ENCODE results near the gene HEATR5B.
"Not testable (repeated sequence)": the region's sequence is repeated elsewhere in the genome, so short reads cannot be mapped to it uniquely, and the experiment has no call there.

The HEATR5B gene

DNA sequence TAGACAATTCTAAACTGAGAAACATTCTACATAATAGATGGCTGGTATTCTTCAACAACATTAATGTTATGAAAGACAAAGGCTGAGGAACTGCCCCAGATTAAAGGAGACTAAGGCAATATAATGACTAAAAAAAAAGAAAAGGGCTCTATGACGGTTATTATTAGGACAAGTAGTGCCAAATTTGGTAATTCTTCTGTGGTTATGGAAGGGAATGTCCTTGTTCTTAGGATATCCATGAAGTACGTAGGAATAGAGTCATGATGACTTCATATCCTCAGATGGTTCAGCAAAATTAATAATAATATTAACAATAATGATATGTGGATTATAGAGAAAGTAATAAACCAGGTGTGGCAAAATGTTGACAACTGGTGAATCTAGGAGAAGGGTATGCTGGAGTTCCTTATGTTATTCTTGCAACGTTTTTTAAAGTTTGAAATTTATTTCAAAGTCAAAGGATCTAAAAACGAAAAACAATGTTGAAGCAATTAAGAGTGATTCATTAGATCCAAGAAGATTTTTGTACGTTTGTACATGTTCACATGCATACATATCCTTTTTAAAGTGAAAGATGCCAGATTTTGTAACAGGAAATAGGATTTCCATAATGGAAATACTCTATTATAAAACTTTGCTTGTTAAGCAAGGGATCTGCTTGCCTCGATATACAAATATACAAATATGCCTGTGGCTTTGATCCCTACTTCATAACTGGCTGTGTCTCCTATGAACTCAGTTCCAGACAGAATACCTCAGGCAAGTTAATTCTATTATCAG is 90.1 kb downstream of the HEATR5B start:
- peak; percentile 1 for DNase-seq (ENCODE audit: low read depth)
- TF ChIP-seq, protein P1, sequence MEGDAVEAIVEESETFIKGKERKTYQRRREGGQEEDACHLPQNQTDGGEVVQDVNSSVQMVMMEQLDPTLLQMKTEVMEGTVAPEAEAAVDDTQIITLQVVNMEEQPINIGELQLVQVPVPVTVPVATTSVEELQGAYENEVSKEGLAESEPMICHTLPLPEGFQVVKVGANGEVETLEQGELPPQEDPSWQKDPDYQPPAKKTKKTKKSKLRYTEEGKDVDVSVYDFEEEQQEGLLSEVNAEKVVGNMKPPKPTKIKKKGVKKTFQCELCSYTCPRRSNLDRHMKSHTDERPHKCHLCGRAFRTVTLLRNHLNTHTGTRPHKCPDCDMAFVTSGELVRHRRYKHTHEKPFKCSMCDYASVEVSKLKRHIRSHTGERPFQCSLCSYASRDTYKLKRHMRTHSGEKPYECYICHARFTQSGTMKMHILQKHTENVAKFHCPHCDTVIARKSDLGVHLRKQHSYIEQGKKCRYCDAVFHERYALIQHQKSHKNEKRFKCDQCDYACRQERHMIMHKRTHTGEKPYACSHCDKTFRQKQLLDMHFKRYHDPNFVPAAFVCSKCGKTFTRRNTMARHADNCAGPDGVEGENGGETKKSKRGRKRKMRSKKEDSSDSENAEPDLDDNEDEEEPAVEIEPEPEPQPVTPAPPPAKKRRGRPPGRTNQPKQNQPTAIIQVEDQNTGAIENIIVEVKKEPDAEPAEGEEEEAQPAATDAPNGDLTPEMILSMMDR (conservative IDR thresholded peaks at IDR 0.05; ENCODE audit: low read length): no peak
- no peak overlapping the region for H3K4me3 ChIP-seq (ENCODE audit: low read length)

- no peak for DNase-seq (ENCODE audit: low read depth)
Observed at GRCh38 chr2:36988008-36988407, 96.2 kb downstream of the HEATR5B start.

DNA sequence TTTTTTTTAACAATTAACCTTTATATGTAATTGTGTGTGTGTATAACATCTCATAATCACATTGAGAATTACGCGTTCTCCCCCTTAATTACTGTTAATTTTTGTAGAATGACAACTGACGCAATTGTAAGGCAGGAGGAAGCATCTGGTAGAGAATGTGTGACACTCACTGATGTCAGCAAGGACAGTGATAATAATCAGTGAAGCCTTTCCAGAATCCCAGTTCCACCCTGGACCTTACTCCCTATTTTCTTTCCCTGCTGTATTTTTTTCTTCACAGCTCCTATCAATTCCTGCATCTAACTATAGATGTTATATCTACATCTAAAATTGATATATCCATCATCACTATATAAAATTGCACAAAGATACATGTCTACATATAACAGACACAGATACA is 101.7 kb downstream of the HEATR5B start:
- TF ChIP-seq, protein P1 (conservative IDR thresholded peaks at IDR 0.05; ENCODE audit: low read length): no peak
- H3K4me3 ChIP-seq (ENCODE audit: low read length): no peak overlapping the region
- DNase-seq (ENCODE audit: low read depth): no peak

More at GRCh38 chr2:36988008-36988407, 96.2 kb downstream of the HEATR5B start:
- TF ChIP-seq, protein P1 (conservative IDR thresholded peaks at IDR 0.05; ENCODE audit: low read length): no peak
- no peak overlapping the region for H3K4me3 ChIP-seq (ENCODE audit: low read length)

- H3K4me3 ChIP-seq (ENCODE audit: low read length): no peak overlapping the region
- TF ChIP-seq, protein P1 (conservative IDR thresholded peaks at IDR 0.05; ENCODE audit: low read length): no peak
- no peak for DNase-seq (ENCODE audit: low read depth)
Observed at GRCh38 chr2:36981911-36982310, 102.3 kb downstream of the HEATR5B start.

DNA sequence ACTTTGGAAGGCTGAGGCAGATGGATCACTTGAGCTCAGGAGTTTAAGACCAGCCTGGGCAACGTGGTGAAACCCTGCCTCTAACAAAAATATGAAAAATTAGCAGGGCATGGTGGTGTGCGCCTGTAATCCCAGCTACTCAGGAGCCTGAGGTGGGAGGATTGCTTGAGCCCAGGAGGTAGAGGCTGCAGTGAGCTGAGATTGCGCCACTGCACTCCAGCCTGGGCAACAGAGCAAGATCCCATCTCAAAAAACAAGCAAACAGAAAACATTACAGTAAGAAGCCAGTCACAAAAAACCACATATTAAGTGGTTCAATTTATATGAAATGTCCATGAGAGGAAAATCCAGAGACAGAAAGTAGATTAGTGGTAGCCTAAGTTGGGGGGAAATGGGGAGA is 105.2 kb downstream of the HEATR5B start:
- not testable (repeated sequence) for H3K4me3 ChIP-seq (ENCODE audit: low read length)

DNA sequence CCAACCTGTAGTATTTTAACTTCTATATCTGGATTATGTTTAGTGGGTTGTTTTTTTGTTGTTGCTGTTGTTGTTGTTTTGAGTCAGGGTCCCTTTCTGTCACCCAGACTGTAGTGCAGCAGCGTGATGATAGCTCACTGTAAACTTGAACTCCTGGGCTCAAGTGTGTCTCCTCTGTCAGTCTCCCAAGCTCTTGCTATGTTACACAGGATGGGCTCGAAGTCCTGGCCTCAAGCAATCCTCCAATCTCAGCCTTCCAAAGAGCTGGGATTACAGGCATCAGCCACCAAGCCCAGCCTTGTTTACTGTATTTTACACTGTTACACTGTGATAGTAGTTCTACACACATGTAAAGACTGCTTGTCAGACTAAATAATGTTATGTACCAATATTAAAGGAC is 108.1 kb downstream of the HEATR5B start:
- no peak overlapping the region for H3K4me3 ChIP-seq (ENCODE audit: low read length)
- TF ChIP-seq, protein P1 (conservative IDR thresholded peaks at IDR 0.05; ENCODE audit: low read length): no peak
- DNase-seq (ENCODE audit: low read depth): no peak

More for the DNA sequence above, 105.2 kb downstream of the HEATR5B start:
- not testable (repeated sequence) for DNase-seq (ENCODE audit: low read depth)

- TF ChIP-seq, protein P1 (conservative IDR thresholded peaks at IDR 0.05; ENCODE audit: low read length): no peak
- DNase-seq (ENCODE audit: low read depth): no peak
- no peak overlapping the region for H3K4me3 ChIP-seq (ENCODE audit: low read length)
Observed at GRCh38 chr2:36975306-36975705, 108.9 kb downstream of the HEATR5B start.

Data from AG10803 (cell line).